Stimulated activated CD4-positive, alpha-beta T cell treated with anti-CD3 and anti-CD28 coated beads, Interleukin-1b, Interleukin-23, amount 100 ng/mL, for 4 hours (primary cell): ENCODE measurements around the gene ZFYVE19.
"Not testable (repeated sequence)": the region's sequence is repeated elsewhere in the genome, so short reads cannot be mapped to it uniquely, and the experiment has no call there.

Experiments used
- DNase-seq, 2 donors: peaks; one replicate each; pipeline ENCODE4 v3.0.0-alpha.2; 2020; ENCODE audit warnings: low read depth in 2 of 2

Gene ZFYVE19

DNA sequence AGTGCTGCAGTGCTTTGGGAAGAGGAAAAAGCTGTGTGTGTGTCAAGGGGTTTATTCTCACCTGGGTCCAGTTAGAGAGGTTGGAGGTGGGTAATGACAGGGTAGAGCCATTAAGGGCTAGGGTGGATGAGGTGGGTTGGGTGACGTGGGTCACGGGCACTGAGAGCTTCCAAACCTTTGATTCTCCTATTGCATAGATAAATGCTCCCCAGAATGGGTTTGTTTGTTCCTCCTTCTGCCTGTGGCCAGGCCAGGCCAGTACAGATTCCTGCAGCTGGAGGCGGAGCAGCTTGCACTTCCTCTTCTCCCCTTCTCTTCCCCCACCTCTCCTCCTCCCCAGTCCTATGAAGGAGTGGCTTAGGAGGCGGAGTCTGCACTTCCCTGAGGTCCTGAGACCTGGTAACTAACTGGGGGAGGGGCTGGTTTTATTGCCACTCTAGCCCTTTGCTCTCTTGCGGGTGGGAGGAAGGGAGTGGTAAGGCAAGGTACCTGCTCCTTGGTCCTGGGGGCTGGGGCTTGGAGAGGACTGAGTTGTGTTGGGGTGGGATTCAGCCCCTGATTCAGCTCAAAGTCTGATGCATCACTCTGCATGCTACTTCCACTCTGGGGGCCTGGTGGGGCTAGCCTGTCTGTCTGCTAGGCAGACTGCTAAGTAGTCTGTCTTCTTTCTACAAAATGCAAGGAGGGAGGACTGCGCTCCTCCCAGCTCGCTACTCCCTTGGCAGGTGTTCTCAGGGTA, 40.5 kb downstream of the ZFYVE19 start:
- DNase-seq: no peak

DNA sequence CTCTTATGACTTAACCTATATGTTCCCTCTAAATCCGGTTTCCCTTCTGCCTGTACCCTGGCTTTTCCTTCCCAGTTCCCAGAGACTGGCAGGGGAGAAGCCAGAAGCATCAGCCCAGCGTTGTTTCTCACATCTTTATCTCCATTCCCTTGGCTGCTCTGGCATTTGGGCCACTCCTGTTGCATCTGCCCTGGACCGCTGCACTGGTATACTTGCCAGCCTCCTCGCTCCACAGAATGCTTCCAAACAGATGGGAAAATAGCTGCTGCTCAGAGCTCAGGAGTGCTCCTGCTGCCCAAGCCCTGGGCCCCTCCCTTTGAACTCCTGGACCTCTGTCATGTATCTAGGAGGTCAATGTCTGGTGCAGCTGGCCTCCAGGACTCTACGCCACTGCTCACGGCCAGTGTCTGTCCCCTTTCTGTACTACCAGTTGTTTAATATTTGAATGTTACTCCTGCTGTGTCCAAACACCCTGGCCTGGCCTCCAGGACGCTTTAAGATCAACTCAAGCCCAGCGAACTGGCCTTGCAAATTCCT, 43.8 kb downstream of the ZFYVE19 start:
- DNase-seq: no peak

DNA sequence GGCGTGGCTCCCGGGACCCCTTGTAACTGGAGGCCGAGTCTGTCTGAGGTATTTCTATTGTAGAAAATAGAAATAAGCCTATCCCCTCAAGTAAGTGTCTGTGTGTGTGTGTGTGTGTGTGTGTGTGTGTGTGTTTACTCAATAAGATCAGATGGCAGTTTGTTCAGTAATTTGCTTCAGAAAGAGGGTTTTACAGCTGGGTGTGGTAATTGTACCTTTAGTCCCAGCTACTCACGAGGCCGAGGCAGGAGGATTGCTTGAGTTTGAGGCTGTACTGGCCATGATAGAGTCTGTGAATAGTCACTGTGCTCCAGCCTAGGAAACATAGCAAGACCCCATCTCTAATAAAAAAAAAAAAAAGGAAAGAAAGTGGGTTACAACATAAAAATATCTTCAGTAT, 45.6 kb downstream of the ZFYVE19 start:
- DNase-seq: no peak

DNA sequence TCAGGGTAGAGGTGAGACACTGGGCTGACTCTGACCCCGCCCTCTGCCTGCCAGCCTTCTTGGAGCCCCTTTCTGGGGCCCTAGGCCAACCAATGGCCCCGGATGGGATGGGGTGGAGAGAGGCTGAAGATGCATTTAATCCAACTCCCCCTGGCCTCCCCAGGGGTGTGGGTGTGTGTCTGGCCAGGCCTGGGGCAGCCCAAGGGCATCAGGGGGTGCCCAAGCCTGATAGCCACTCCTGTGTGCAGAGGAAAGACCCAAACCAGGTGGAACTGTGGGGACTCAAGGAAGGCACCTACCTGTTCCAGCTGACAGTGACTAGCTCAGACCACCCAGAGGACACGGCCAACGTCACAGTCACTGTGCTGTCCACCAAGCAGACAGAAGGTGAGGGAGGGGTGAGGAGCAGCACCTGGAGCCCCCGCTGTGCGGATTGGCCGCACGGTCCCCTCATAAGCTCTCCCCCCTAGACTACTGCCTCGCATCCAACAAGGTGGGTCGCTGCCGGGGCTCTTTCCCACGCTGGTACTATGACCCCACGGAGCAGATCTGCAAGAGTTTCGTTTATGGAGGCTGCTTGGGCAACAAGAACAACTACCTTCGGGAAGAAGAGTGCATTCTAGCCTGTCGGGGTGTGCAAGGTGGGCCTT, 46.5 kb downstream of the ZFYVE19 start:
- DNase-seq: no peak

DNA sequence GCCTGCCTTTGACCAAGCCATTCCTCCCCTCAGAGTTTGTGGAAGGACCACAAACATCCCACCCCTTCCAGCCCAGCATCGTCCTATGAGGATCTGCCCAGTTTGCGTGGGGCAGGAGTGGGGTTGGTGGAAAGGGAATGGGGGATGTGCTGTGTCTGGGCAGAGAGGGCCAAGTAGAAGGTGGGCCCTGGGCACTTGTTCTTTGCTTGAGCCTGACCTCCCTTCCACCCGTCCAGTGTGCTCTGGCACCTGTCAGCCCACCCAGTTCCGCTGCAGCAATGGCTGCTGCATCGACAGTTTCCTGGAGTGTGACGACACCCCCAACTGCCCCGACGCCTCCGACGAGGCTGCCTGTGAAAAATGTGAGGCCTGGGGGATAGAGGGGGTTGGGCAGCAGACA, 47.3 kb downstream of the ZFYVE19 start:
- DNase-seq: no peak

DNA sequence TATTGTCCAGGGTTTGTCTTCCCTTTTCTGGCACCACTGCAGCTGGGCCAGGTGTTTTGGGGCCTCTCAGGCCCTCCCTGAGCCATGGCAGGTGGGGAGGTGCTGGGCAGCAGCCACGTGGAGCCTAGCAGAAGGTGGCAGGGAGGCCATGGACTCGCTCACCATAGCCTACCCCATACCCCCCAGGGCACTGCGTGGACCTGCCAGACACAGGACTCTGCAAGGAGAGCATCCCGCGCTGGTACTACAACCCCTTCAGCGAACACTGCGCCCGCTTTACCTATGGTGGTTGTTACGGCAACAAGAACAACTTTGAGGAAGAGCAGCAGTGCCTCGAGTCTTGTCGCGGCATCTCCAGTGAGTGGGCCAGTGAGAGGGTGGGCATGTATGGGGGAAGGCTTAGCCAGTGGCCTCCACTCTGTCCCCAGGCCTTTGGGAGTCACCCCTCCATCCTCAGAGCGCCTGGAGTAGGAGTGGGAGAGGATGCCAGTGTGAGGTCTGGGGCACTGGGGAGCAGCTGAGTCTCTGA, 48.9 kb downstream of the ZFYVE19 start:
- DNase-seq: no peak

DNA sequence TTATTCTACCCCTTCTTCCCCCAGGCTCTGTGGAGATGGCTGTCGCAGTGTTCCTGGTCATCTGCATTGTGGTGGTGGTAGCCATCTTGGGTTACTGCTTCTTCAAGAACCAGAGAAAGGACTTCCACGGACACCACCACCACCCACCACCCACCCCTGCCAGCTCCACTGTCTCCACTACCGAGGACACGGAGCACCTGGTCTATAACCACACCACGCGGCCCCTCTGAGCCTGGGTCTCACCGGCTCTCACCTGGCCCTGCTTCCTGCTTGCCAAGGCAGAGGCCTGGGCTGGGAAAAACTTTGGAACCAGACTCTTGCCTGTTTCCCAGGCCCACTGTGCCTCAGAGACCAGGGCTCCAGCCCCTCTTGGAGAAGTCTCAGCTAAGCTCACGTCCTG, 49.9 kb downstream of the ZFYVE19 start:
- no peak for DNase-seq

DNA sequence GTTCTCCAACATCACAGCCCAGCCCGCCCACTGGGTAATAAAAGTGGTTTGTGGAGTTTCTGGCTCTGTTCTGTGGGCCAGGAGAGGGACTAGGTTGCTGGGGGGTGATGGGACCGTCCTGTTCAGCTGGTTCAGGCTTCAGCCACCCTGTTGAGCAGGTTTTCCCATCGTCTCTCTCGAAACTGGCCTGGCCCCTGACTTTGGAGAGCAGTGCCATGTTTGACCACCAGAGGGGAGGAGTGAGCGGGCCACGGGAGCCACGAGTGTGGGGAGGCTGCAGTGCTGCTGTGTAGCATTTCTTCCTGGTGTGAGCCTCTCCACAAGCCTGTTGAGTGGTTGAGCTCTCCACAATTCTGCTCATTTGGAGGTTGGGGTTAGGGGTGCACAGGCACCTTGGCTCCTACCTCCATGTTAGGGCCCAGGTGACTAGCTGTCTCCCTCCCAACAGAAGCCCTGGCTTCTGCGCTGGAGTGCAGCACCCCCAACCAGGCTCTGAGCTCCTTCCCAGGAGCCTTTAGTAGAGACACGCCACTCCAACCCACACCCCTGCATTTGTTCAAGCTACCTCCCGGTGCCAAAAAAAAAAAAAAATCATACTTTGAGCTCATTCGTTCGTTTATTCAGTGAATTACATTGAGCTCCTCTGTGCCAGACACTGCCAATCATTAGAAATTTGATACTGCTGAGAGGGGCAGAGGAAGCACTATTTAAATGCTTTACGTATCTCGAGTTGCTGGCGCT, 50.9 kb downstream of the ZFYVE19 start:
- DNase-seq: peak; percentile 72 to 79

DNA sequence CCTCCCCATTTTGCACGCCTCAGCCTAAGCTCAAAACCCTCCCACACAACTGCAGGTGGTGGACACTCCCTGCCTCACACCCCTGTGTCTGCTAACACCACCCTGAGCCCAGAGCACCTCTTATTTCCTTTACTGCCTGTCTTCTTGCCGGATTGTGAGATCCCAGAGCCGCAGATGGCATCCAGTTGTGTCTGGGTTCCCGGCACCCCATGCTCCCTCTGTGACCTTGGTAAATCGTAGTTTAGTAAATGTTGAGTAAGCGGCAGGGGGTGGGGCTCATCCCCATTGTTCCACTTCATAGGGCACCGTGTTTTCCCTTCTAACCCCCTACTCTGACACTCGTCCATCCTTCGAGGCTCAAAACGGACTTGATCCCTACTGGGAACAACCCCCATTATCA, 51.8 kb downstream of the ZFYVE19 start:
- DNase-seq: no peak

DNA sequence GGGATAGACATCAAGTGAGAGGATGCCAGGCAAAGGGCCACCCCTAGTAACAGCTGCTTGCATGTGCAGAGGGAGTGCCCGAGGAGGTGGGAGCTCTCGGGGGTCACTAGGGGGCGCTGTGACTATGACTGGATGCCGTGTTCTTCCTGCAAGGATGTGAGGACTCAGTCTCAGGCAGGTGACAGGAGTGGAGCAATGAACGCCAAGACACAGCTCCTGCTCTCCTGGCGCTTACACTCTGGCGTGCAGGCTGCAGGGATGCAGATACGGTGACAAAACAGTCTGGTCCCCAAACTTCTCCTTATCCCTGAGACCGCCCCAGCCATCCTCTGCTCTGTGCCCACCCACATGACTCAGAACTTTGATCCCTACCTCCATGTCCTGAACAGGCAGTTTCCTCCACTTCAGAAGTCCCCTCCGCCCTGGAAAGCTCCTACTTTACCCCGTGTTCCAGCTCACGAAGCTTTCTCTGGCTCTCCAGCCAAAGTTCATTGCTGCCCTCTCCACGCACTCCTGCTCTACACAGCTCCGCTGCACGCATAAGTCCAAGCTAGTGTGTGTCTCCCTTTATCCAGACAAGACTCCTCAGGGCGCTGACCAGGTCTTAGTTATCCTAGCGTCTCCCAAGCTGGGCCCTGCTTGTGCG, 52.4 kb downstream of the ZFYVE19 start:
- peak; percentile 75 to 84 for DNase-seq

DNA sequence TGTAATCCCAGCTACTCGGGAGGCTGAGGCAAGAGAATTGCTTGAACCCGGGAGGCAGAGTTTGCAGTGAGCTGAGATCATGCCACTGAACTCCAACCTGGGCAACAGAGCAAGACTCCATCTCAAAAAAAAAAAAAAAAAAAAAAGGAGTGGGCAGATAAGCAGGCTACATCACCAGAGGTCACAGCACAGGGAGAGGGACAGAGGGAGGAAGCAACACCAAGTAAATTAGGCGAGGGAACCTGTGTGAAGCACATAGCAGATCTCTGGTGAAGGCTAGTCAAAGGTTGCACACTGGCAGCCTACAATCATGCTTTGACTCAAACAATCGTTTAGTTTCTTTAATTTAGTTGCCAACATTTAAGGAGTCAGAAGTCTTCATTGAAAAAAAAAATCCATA, 54.3 kb downstream of the ZFYVE19 start:
- DNase-seq: not testable (repeated sequence)

DNA sequence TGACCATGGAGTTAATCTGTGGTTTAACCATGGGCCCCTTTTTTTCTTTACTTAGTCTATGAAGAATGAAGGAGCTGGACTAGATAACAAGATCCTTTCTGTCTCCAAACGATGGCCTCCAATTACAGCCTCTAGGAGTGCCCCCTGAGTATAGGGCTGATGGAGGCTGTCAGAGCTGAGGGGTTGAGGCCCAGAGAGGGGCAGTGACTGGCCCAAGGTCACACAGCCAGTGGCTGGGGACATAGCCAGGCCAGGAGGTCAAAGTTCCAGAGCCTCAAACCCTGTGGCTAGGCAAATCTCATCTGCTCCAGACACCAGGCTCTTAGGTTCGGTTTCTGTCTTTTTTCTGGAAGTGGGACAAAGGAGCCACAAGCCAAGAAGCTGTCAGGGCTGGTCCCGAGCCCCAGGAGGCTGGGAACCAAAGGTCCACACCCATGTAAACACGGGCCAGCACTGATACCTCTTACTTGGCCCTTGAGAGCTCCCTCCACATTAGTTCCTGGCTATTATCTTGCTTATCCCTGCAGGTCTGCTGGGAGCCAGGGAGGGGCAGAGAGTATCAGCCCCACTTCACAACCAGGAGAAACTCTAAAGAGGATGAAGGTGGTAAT, 56.9 kb downstream of the ZFYVE19 start:
- no peak for DNase-seq
